K562 (cell line): ENCODE measurements around the gene CDK5RAP3. TPM values are rescaled to one million over a fixed set of nuclear protein-coding genes. Genes with fewer than 3 reads are reported as not detected.

Experiments used
- BRF1 ChIP-seq: IDR thresholded peaks from 3 replicates; pipeline ENCODE4 v1.6.1; 2011; ENCODE audit warnings: borderline replicate concordance, mild to moderate bottlenecking; ENCODE audit not compliant: insufficient read length; ENCODE audit errors: extremely low read depth
- CBX3 ChIP-seq, 2 experiments: IDR thresholded peaks; 1 replicate in 1 of 2; 2 replicates in 1 of 2; pipeline ENCODE4 v1.6.1; 2012; ENCODE audit warnings: inconsistent platforms in 2 of 2, low read length in 2 of 2, borderline replicate concordance in 1 of 2, control low read depth in 1 of 2
- DACH1 ChIP-seq: fragments of 450-650 bp; IDR thresholded peaks from 2 replicates; pipeline ENCODE4 v1.6.1; 2018; ENCODE audit not compliant: partially characterized antibody
- DPF2 ChIP-seq: fragments of 450-650 bp; IDR thresholded peaks from 2 replicates; pipeline ENCODE4 v1.6.1; 2016
- FOXK1 ChIP-seq: sonication (generic); formaldehyde crosslinking; IDR thresholded peaks from 2 replicates; pipeline ENCODE4 v1.8.0; 2022; ENCODE audit warnings: missing genetic modification reagents, mild to moderate bottlenecking, borderline replicate concordance
- HMBOX1 ChIP-seq: sonication (generic); IDR thresholded peaks from 2 replicates; pipeline ENCODE4 v1.6.1; 2016
- L3MBTL2 ChIP-seq: fragments of 450-650 bp; IDR thresholded peaks from 2 replicates; pipeline ENCODE4 v1.6.1; 2016; ENCODE audit warnings: mild to moderate bottlenecking, moderate library complexity
- MYNN ChIP-seq, 2 experiments: sonication (generic); formaldehyde crosslinking in 1 of 2; IDR thresholded peaks; 2 replicates each; pipeline versions ENCODE4 v1.5.0 to v1.6.1; 2016 to 2020; ENCODE audit warnings: antibody characterized with exemption in 1 of 2, missing genetic modification reagents in 1 of 2
- NFIC ChIP-seq: fragments of 450-650 bp; IDR thresholded peaks from 2 replicates; pipeline ENCODE4 v1.6.1; 2017; ENCODE audit warnings: mild to moderate bottlenecking, inconsistent platforms
- NR1H2 ChIP-seq: sonication (generic); formaldehyde crosslinking; IDR thresholded peaks from 2 replicates; pipeline ENCODE4 v1.4.0; 2020; ENCODE audit warnings: mild to moderate bottlenecking, missing genetic modification reagents
- NRF1 ChIP-seq, 2 experiments: fragments of 450-650 bp; IDR thresholded peaks in 1 of 2; conservative IDR thresholded peaks in 1 of 2; 2 replicates each; pipeline ENCODE4 v1.6.1; 2014; ENCODE audit warnings: mild to moderate bottlenecking in 2 of 2
- PATZ1 ChIP-seq: fragments of 250-450 bp; sonication (Bioruptor Pico); IDR thresholded peaks from 2 replicates; pipeline ENCODE4 v1.5.0; 2020; ENCODE audit warnings: mild to moderate bottlenecking, borderline replicate concordance
- PHF20 ChIP-seq: fragments of 450-650 bp; IDR thresholded peaks from 2 replicates; pipeline ENCODE4 v1.6.1; 2018; ENCODE audit not compliant: partially characterized antibody
- PHTF2 ChIP-seq: fragments of 250-450 bp; sonication (Bioruptor Pico); IDR thresholded peaks from 2 replicates; pipeline ENCODE4 v1.5.0; 2021; ENCODE audit warnings: mild to moderate bottlenecking
- POLR2B ChIP-seq: fragments of 450-650 bp; IDR thresholded peaks from 2 replicates; pipeline ENCODE4 v1.6.1; 2018; ENCODE audit warnings: low read depth; ENCODE audit not compliant: partially characterized antibody
- POU5F1 ChIP-seq: fragments of 150-350 bp; IDR thresholded peaks from 2 replicates; pipeline ENCODE4 v1.6.1; 2014; ENCODE audit warnings: borderline replicate concordance, low read length, low read depth, mild to moderate bottlenecking; ENCODE audit not compliant: partially characterized antibody
- RBM15 ChIP-seq: fragments of 200-400 bp; formaldehyde crosslinking; IDR thresholded peaks from 2 replicates; pipeline ENCODE4 v1.6.1; 2018; ENCODE audit warnings: mild to moderate bottlenecking, low read length, moderate library complexity; ENCODE audit not compliant: insufficient read depth
- RBM34 ChIP-seq: fragments of 200-400 bp; formaldehyde crosslinking; IDR thresholded peaks from 2 replicates; pipeline ENCODE4 v1.6.1; 2018; ENCODE audit warnings: low read length, borderline replicate concordance; ENCODE audit not compliant: insufficient read depth
- TAF1 ChIP-seq: IDR thresholded peaks from 2 replicates; pipeline ENCODE4 v1.6.1; 2011; ENCODE audit warnings: mild to moderate bottlenecking, low read length, moderate library complexity; ENCODE audit not compliant: insufficient read depth, control insufficient read depth, severe bottlenecking; ENCODE audit errors: extremely low read depth
- ZFP1 ChIP-seq: fragments of 450-650 bp; formaldehyde crosslinking; IDR thresholded peaks from 2 replicates; pipeline ENCODE4 v1.4.0; 2020; ENCODE audit warnings: mild to moderate bottlenecking, mixed read lengths
- ZNF23 ChIP-seq: fragments of 250-450 bp; sonication (Bioruptor Pico); IDR thresholded peaks from 2 replicates; pipeline ENCODE4 v1.4.0; 2020; ENCODE audit warnings: mild to moderate bottlenecking
- ZNF3 ChIP-seq: fragments of 250-450 bp; sonication (Bioruptor Pico); IDR thresholded peaks from 2 replicates; pipeline ENCODE4 v1.5.0; 2021; ENCODE audit warnings: mild to moderate bottlenecking, moderate library complexity
- ZNF436 ChIP-seq: fragments of 250-450, 450-650 bp; sonication (Bioruptor Pico); formaldehyde crosslinking; IDR thresholded peaks from 2 replicates; pipeline ENCODE4 v1.7.0; 2020; ENCODE audit warnings: mild to moderate bottlenecking
- polyA plus RNA-seq, 8 experiments: library from polyadenylated mRNA; depleted of rRNA in 4 of 8; stranded (reverse) in 5 of 8; unstranded in 3 of 8; fragments of >200 nt; fragmentation: Nextera tagmentation in 2 of 8; fragmentation: Illumina TruSeq in 1 of 8; extraction: Ambion mirVana in 2 of 8; extraction: Trizol in 1 of 8; gene quantifications; 2 replicates each; pipeline versions ENCODE4 v1.2.1 to v1.2.3, GENCODE V29; 2011 to 2014; ENCODE audit warnings: inconsistent platforms in 1 of 8, missing spikeins in 1 of 8
- total RNA-seq, 7 experiments: library from RNA; depleted of rRNA in 6 of 7; stranded (reverse); fragments of >200 nt in 6 of 7; fragmentation: Illumina TruSeq in 2 of 7; extraction: Trizol in 2 of 7; gene quantifications; 2 replicates each; pipeline versions ENCODE4 v1.2.1 to v1.2.3, GENCODE V29; 2011 to 2021; ENCODE audit warnings: low replicate concordance in 1 of 7

CDK5RAP3 gene
- total and polyA plus RNA-seq, 9 of the 15 experiments (the other 6 are each of a cell fraction or from before 2014, with no cell fraction given) = 44.2 to 202 (median 91.5) TPM

GRCh38 chr17:48025040-48025903 is 54.4 kb downstream of the CDK5RAP3 start (continued):
- TF ChIP-seq NRF1 (conservative IDR thresholded peaks at IDR 0.05 in 1 of 2, IDR thresholded peaks at IDR 0.05 in 1 of 2) = peak; percentile 71 to 76
- no peak for TF ChIP-seq FOXK1
- TF ChIP-seq CBX3 (IDR thresholded peaks at IDR 0.05; ENCODE audit: borderline replicate concordance in 1 of 2, low read length in 2 of 2) = no peak
- no peak for TF ChIP-seq POU5F1
- TF ChIP-seq PATZ1 (CRISPR knock-in tag) = no peak
- no peak for TF ChIP-seq NR1H2 (CRISPR knock-in tag)
- TF ChIP-seq TAF1 = no peak
- peak; percentile 93 for TF ChIP-seq L3MBTL2
- TF ChIP-seq DACH1 = no peak
- TF ChIP-seq ZNF3 (CRISPR knock-in tag) = no peak
- TF ChIP-seq MYNN (IDR thresholded peaks at IDR 0.05) = no peak
- TF ChIP-seq MYNN (CRISPR knock-in tag; IDR thresholded peaks at IDR 0.05) = no peak
- no peak for TF ChIP-seq PHTF2 (CRISPR knock-in tag)
- TF ChIP-seq ZNF436 (CRISPR knock-in tag) = no peak
- TF ChIP-seq RBM34 = no peak
- no peak for TF ChIP-seq ZNF23 (CRISPR knock-in tag)
- TF ChIP-seq ZFP1 = no peak
- TF ChIP-seq BRF1 = no peak
- no peak for TF ChIP-seq RBM15
- TF ChIP-seq PHF20 = no peak
- TF ChIP-seq DPF2 = no peak
- no peak for TF ChIP-seq POLR2B
- no peak for TF ChIP-seq NFIC
- TF ChIP-seq HMBOX1 = peak; percentile 49; the same call in 1 of the 2 replicates
